ENCODE data around the gene OCRL. TPM values are rescaled to one million over a fixed set of nuclear protein-coding genes. Genes with fewer than 3 reads are reported as not detected.
"Not testable (repeated sequence)": the region's sequence is repeated elsewhere in the genome, so short reads cannot be mapped to it uniquely, and the experiment has no call there.

Gene OCRL
- total RNA-seq, 1 donor, result 18.1 TPM

- no peak for DNase-seq (ENCODE audit: insufficient read length, low spot score, missing footprints)
Measured at GRCh38 chrX:129545408-129545807, 5.3 kb downstream of the OCRL start.

DNA sequence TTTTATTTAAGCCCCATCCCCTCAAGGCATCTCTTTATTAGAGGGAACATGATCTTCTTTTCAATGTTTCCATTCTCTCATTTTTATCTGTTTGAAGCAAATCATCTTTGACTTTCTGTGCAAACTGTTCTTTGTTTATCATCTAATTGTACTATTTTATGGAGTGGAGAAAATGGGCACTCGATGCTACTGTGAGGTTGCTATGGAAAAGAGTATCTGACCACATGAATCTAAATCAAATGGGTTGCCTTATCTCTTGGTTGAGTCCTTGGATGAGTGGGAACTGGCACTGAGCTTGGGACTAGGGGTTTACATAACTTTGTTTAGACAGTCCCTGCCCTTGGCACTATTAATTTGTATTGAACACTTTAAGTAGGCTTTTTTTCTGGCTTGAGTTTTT is 9.1 kb downstream of the OCRL start:
- H2AFZ ChIP-seq (ENCODE audit: low read length), result no peak overlapping the region
- H3K4me1 ChIP-seq (ENCODE audit: insufficient read depth, low read length), result no peaks in the 10 kb centered on the region
- H3K4me3 ChIP-seq (ENCODE audit: insufficient read depth, low read length), result no peak overlapping the region
- no peaks in the 10 kb centered on the region for H4K20me1 ChIP-seq (ENCODE audit: insufficient read depth, low read length)
- H3K79me2 ChIP-seq (ENCODE audit: insufficient read depth, low read length), result no peaks in the 10 kb centered on the region
- no peak overlapping the region for H3K27ac ChIP-seq (ENCODE audit: low read depth, low read length)
- no peaks in the 10 kb centered on the region for H3K9me3 ChIP-seq (ENCODE audit: low read depth, low read length)
- H3K27me3 ChIP-seq (ENCODE audit: insufficient read depth, low read length), result peaks cover 4% of the 10 kb centered on the region
- H3K4me2 ChIP-seq (ENCODE audit: insufficient read depth, low read length), result no peak overlapping the region
- H3K36me3 ChIP-seq (ENCODE audit: insufficient read depth, low read length), result peaks cover 6% of the 10 kb centered on the region
- no peak for DNase-seq (ENCODE audit: insufficient read length, low spot score, missing footprints)
- TF ChIP-seq CTCF (IDR thresholded peaks at IDR 0.05; ENCODE audit: extremely low read depth, low read depth, low read length), result no peak

More at GRCh38 chrX:129545408-129545807, 5.3 kb downstream of the OCRL start:
- Histone ChIP-seq H3K4me1 (ENCODE audit: insufficient read depth, low read length) (peaks cover 3% of the 10 kb centered on the region), H3K36me3 (ENCODE audit: insufficient read depth, low read length) (peaks cover 6% of the 10 kb centered on the region), H3K79me2 (ENCODE audit: insufficient read depth, low read length) (peaks cover 5% of the 10 kb centered on the region), H3K27ac (ENCODE audit: low read depth, low read length) (no peak overlapping the region), H3K4me2 (ENCODE audit: insufficient read depth, low read length) (no peak overlapping the region), H3K9me3 (ENCODE audit: low read depth, low read length) (no peaks in the 10 kb centered on the region), H2AFZ (ENCODE audit: low read length) (no peak overlapping the region), H3K27me3 (ENCODE audit: insufficient read depth, low read length) (peaks cover 4% of the 10 kb centered on the region), H3K4me3 (ENCODE audit: insufficient read depth, low read length) (no peak overlapping the region), H4K20me1 (ENCODE audit: insufficient read depth, low read length) (no peaks in the 10 kb centered on the region)
- TF ChIP-seq CTCF (IDR thresholded peaks at IDR 0.05; ENCODE audit: extremely low read depth, low read depth, low read length), result no peak

GRCh38 chrX:129553619-129554288 is 13.7 kb downstream of the OCRL start:
- H3K9me3 ChIP-seq (ENCODE audit: low read depth, low read length), result no peaks in the 10 kb centered on the region
- no peak overlapping the region for H3K27ac ChIP-seq (ENCODE audit: low read depth, low read length)
- DNase-seq (ENCODE audit: insufficient read length, low spot score, missing footprints), result no peak
- H3K79me2 ChIP-seq (ENCODE audit: insufficient read depth, low read length), result no peaks in the 10 kb centered on the region
- H3K36me3 ChIP-seq (ENCODE audit: insufficient read depth, low read length), result peaks cover under 1% of the 10 kb centered on the region
- H3K4me1 ChIP-seq (ENCODE audit: insufficient read depth, low read length), result no peaks in the 10 kb centered on the region
- no peak overlapping the region for H2AFZ ChIP-seq (ENCODE audit: low read length)
- H3K27me3 ChIP-seq (ENCODE audit: insufficient read depth, low read length), result peaks cover 5% of the 10 kb centered on the region
- no peak overlapping the region for H3K4me2 ChIP-seq (ENCODE audit: insufficient read depth, low read length)
- no peak for TF ChIP-seq CTCF (IDR thresholded peaks at IDR 0.05; ENCODE audit: extremely low read depth, low read depth, low read length)
- H3K4me3 ChIP-seq (ENCODE audit: insufficient read depth, low read length), result no peak overlapping the region
- no peaks in the 10 kb centered on the region for H4K20me1 ChIP-seq (ENCODE audit: insufficient read depth, low read length)

DNA sequence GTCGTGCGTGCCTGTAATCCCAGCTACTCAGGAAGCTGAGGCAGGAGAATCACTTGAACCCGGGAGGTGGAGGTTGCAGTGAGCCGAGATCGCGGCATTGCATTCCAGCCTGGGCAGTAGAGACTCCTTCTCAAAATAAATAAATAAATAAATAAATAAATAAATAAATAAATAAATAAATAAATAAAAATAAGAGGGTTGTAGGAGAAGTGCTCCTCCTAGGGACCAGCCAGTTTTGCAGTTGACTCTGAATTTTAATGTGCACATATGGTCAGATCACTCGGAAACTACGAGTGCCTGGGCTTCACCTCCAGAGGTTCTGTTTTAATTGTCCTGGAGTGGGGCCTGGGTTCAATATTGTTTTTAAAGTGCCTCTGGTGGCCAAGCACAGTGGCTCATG is 14.8 kb downstream of the OCRL start:
- not testable (repeated sequence) for DNase-seq (ENCODE audit: insufficient read length, low spot score, missing footprints); H3K4me2 ChIP-seq (ENCODE audit: insufficient read depth, low read length); H3K9me3 ChIP-seq (ENCODE audit: low read depth, low read length); H2AFZ ChIP-seq (ENCODE audit: low read length); H3K4me3 ChIP-seq (ENCODE audit: insufficient read depth, low read length); H3K79me2 ChIP-seq (ENCODE audit: insufficient read depth, low read length); H3K27me3 ChIP-seq (ENCODE audit: insufficient read depth, low read length); H4K20me1 ChIP-seq (ENCODE audit: insufficient read depth, low read length); H3K27ac ChIP-seq (ENCODE audit: low read depth, low read length); H3K4me1 ChIP-seq (ENCODE audit: insufficient read depth, low read length)
- peaks cover 11% of the 10 kb centered on the region for H3K36me3 ChIP-seq (ENCODE audit: insufficient read depth, low read length)
